NCI-H187 treated with DMSO at 0.1 percent for 48 hours (cell line): ENCODE measurements around the gene CSE1L.
"Not testable (repeated sequence)": the region's sequence is repeated elsewhere in the genome, so short reads cannot be mapped to it uniquely, and the experiment has no call there.

ENCODE experiments used
- DNase-seq: peaks from one replicate; lab custom pipeline; 2025; lab: John Stamatoyannopoulos, UW

The CSE1L gene

DNA sequence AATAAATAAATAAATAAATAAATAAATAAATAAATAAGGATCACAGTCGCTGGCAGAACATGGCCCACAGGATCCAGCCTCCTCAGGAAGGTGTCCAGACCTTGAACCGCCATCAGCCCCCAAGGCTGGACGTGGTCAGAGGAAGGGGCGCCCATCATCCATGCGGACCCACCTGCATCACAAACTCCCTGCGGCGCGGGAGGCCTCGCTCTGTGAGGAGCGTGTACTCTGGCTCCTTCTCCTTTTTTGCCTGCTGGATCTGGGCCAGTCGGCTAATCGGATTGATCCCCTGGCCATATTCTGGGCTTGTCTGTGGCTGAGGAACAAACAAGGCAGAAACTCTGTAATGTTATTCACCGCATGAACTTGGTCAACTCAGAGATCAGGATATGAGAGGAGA lies 76.8 kb downstream of the CSE1L start:
- no peak for DNase-seq

DNA sequence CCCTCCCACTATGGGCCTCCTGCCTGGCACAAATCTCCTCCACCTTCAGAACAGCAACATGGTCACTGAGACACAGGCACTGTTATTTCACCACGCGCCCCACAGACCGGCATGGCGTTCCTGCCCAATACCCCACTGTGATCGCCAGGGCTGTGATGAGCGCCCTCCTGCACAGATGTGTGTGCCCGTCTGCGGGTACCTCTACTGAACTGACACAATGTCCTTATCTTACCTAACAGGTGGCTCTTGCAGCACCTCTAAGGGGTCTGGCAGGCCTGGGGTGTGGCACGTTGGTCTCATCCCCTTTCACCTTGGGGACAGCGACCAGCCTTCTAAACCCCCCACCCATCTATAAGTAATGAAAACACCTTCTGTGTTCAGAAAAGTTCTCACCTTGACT lies 77.9 kb downstream of the CSE1L start:
- DNase-seq, result no peak

DNA sequence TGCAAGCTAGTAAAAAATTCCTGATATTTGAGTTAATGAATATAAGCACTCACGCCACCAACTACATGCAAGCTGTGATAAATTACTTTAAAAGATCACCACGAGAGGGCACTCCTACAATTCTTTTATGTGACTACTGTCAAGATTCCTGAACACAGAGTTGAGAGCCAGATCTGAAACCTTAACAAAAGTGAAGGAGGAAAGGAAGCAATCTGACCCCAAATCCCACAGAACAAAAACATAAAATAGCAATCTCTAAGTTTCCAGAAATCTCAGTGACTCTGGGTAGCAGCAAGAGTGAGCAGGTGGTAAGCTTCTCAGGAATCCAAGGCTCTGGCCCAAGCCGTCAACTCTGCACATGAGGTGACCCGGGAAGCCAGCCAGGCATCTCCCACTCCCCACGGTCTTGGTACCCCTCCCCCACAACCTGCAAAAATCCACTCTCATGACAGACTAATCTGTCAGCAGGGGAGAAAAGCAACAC lies 86.9 kb downstream of the CSE1L start:
- no peak for DNase-seq

DNA sequence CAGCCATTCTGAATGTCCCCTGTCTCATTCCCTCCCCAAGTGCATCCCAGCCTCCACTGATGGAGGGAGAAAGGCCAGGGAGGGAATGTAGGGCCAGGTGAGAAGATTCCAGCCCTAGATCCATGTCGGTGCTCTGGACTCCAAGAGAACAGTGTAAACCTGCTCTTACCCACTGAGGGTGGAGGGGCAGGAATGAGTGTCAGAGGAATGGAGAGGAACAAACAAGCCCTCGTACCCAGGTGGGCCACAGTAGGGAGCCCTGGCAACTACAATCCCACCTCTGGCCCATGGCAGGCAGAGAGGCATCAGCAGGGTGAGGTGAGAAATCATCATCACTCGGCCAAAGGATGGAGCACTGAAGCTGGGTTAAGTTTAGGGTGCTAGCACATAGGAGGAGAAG lies 87.5 kb downstream of the CSE1L start:
- no peak for DNase-seq

DNA sequence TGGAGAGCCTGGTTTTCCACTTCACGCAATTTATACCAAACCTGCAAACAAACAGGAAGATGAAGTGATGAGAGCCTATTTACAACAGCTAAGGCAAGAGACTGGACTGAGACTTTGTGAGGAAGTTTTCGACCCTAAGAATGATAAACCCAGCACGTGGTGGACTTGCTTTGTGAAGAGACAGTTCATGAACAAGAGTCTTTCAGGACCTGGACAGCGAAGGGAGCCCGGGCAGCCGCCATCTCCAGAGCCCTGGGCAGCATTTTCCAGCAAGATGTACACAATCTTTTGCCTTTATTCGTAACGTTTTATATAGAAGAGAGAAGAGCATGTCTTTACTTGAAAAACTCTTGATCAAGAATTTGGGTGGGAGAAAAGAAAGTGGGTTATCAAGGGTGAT lies 88.7 kb downstream of the CSE1L start:
- not testable (repeated sequence) for DNase-seq

DNA sequence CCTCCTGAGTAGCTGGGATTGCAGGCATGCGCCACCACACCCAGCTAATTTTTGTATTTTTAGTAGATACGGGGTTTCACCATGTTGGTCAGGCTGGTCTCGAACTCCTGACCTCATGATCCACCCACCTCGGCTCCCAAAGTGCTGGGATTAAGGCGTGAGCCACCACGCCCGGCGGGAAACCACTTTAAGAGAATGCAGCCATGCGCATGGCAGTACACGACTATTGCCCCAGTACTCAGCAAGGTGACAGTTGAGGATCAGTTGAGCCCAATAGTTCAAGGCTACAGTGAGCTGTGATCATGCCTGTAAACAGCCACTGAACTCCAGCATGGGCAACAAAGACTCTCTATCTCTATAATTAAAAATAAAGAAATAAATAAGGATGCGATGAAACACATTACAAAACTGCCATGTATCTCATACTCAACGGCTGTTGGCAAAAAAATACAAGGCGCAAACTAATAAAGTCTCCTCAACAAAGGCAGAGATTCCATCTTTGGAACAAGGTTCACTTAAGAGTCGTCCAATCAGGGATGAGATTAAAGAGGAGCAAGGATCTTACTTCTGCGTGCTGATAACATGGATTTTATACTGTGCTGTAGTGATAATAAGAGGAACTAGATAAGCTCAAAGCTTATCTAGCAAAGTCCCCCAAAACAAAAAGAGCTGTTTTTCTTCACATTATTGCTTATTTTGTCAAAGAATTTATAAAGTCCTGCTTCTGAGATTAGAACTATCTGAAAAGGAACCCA lies 90.9 kb downstream of the CSE1L start:
- no peak for DNase-seq

DNA sequence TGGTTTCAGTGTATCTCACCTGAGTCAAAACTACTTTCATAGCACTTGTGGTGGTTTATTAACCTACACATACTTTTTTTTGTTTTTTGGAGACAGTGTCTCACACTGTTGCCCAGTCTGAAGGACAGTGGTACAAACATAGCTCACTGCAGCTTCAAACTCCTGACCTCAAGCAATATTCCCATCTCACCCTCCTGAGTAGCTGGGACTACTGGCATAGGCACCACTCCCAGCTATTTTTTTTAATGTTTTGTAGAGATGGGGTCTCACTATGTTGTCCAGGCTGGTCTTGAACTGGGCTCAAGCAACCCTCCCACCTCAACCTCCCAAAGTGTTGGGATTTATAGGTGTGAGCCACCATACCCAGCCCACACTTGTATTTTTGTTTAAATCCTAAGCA lies 92.3 kb downstream of the CSE1L start:
- no peak for DNase-seq

DNA sequence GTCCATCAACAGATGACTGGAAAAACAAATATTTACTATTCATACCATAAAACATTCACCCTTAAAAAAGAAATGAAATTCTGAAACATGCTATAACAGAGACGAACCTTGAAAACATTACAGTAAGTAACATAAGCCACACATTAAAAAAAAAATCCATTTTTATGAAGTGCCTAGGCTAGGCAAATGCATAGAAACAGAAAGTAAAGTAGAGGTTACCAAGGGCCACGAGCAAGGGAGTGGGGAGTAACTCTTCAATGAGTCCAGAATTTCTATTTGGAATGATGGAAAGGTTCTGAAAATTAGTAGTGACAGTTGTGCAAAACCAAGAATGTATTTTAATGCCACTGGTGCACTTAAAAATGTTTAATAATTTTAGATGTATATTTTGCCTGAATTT lies 94.3 kb downstream of the CSE1L start:
- no peak for DNase-seq

DNA sequence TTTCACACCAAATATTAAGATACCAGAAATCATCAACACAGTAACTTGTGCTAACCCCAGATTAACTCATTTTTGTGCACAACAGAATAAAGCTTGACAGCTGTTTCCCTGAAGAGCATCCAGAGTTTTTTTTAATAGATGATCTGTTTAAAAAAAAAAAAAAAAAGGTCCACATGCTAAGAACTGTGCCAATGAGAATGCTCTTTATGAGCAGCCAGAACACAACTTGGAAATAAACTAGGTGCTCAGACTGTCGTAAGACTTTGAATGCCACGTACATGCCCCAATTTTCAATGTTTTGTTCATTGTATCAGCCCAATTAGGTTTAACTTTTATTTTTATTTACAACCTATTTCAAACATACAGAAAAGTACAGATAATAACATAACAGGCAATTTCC lies 94.7 kb downstream of the CSE1L start:
- DNase-seq, result no peak
